Measurements from ENCODE around the gene MPP1. TPM values are rescaled to one million over a fixed set of nuclear protein-coding genes. Genes with fewer than 3 reads are reported as not detected.

MPP1 gene
- total RNA-seq, 1 experiment from 2014 or later = 1.3 TPM

DNA sequence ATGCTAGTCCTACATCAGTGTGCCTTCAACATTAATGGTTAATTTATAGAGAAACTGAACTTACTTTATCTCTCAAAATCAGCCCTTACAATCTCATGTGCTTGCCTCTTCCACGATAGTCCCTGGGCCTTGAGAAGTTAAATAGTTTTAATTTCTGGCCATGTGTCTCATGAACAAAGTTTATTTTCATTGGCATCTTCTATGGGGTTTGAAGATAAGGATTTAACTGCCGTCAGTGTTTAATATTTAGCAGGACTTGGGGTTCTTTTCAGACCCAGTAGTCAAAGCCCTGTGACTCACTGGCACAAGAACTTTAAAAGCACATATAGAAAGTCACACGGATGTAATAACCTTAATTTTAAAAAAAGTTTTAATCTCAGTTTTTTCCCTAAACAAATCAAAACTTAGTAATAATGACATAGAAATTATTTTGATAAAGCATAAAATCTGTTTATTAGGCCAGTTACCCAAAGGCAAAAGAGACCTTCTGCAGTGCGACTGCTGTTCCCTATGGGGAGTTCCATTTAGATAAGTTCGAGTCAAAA lies 10.1 kb upstream of the MPP1 start:
- Mint-ChIP-seq H3K27ac (ENCODE audit: unreplicated experiment) (no peak overlapping the region), H3K4me1 (ENCODE audit: low read depth, unreplicated experiment) (no peaks in the 10 kb centered on the region), H3K4me3 (ENCODE audit: low read depth, unreplicated experiment) (no peak overlapping the region), H3K27me3 (ENCODE audit: unreplicated experiment) (peaks cover 58% of the 10 kb centered on the region), H3K9me3 (ENCODE audit: low read depth, unreplicated experiment) (no peaks in the 10 kb centered on the region), H3K36me3 (ENCODE audit: insufficient read depth, unreplicated experiment) (peaks cover 5% of the 10 kb centered on the region)
- intact Hi-C loops (cut with micrococcal nuclease; ENCODE audit: unreplicated experiment) = no loop called here
- no peak for DNase-seq
- CTCF ChIA-PET = no interaction called here
- BruUV-seq (replicated peaks) = no TSS peak
- TF ChIP-seq, protein P1, sequence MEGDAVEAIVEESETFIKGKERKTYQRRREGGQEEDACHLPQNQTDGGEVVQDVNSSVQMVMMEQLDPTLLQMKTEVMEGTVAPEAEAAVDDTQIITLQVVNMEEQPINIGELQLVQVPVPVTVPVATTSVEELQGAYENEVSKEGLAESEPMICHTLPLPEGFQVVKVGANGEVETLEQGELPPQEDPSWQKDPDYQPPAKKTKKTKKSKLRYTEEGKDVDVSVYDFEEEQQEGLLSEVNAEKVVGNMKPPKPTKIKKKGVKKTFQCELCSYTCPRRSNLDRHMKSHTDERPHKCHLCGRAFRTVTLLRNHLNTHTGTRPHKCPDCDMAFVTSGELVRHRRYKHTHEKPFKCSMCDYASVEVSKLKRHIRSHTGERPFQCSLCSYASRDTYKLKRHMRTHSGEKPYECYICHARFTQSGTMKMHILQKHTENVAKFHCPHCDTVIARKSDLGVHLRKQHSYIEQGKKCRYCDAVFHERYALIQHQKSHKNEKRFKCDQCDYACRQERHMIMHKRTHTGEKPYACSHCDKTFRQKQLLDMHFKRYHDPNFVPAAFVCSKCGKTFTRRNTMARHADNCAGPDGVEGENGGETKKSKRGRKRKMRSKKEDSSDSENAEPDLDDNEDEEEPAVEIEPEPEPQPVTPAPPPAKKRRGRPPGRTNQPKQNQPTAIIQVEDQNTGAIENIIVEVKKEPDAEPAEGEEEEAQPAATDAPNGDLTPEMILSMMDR (IDR thresholded peaks at IDR 0.05; ENCODE audit: unreplicated experiment) = no peak

- no peak for DNase-seq
- H3K27me3 Mint-ChIP-seq (ENCODE audit: unreplicated experiment) = peaks cover 43% of the 10 kb centered on the region
- H3K36me3 Mint-ChIP-seq (ENCODE audit: insufficient read depth, unreplicated experiment) = peaks cover 5% of the 10 kb centered on the region
- no peak overlapping the region for H3K4me3 Mint-ChIP-seq (ENCODE audit: low read depth, unreplicated experiment)
- CTCF ChIA-PET = no interaction called here
- H3K4me1 Mint-ChIP-seq (ENCODE audit: low read depth, unreplicated experiment) = no peaks in the 10 kb centered on the region
- BruUV-seq (replicated peaks) = no TSS peak
- H3K27ac Mint-ChIP-seq (ENCODE audit: unreplicated experiment) = no peak overlapping the region
- TF ChIP-seq, protein P1 (IDR thresholded peaks at IDR 0.05; ENCODE audit: unreplicated experiment) = no peak
- intact Hi-C loops (cut with micrococcal nuclease; ENCODE audit: unreplicated experiment) = no loop called here
- H3K9me3 Mint-ChIP-seq (ENCODE audit: low read depth, unreplicated experiment) = no peaks in the 10 kb centered on the region
Observed at GRCh38 chrX:154813801-154814200, 8.5 kb upstream of the MPP1 start.

- TF ChIP-seq, protein P1 (IDR thresholded peaks at IDR 0.05; ENCODE audit: unreplicated experiment) = no peak
- H3K27ac Mint-ChIP-seq (ENCODE audit: unreplicated experiment) = no peak overlapping the region
- H3K4me3 Mint-ChIP-seq (ENCODE audit: low read depth, unreplicated experiment) = no peak overlapping the region
- H3K36me3 Mint-ChIP-seq (ENCODE audit: insufficient read depth, unreplicated experiment) = peaks cover 5% of the 10 kb centered on the region
- no peak for DNase-seq
- no TSS peak for BruUV-seq (replicated peaks)
- H3K4me1 Mint-ChIP-seq (ENCODE audit: low read depth, unreplicated experiment) = no peaks in the 10 kb centered on the region
- intact Hi-C loops (cut with micrococcal nuclease; ENCODE audit: unreplicated experiment) = no loop called here
- peaks cover 54% of the 10 kb centered on the region for H3K27me3 Mint-ChIP-seq (ENCODE audit: unreplicated experiment)
- H3K9me3 Mint-ChIP-seq (ENCODE audit: low read depth, unreplicated experiment) = no peaks in the 10 kb centered on the region
- CTCF ChIA-PET = no interaction called here
Observed at GRCh38 chrX:154812341-154813101, 7.2 kb upstream of the MPP1 start.

GRCh38 chrX:154809939-154810665 lies 4.8 kb upstream of the MPP1 start:
- Mint-ChIP-seq H3K36me3 (ENCODE audit: insufficient read depth, unreplicated experiment) (peaks cover 11% of the 10 kb centered on the region), H3K27me3 (ENCODE audit: unreplicated experiment) (peaks cover 55% of the 10 kb centered on the region), H3K4me3 (ENCODE audit: low read depth, unreplicated experiment) (no peak overlapping the region), H3K9me3 (ENCODE audit: low read depth, unreplicated experiment) (no peaks in the 10 kb centered on the region), H3K27ac (ENCODE audit: unreplicated experiment) (no peak overlapping the region), H3K4me1 (ENCODE audit: low read depth, unreplicated experiment) (no peaks in the 10 kb centered on the region)
- CTCF ChIA-PET = no interaction called here
- TF ChIP-seq, protein P1 (IDR thresholded peaks at IDR 0.05; ENCODE audit: unreplicated experiment) = no peak
- DNase-seq = no peak
- intact Hi-C loops (cut with micrococcal nuclease; ENCODE audit: unreplicated experiment) = no loop called here
- BruUV-seq (replicated peaks) = no TSS peak
